ENCODE data around the gene KLK15.
A peak's percentile ranks its signal among the peaks of the same experiment; 100 is the strongest.
"Not testable (repeated sequence)": the region's sequence is repeated elsewhere in the genome, so short reads cannot be mapped to it uniquely, and the experiment has no call there.

The KLK15 gene

GRCh38 chr19:50821622-50822021 lies 11.8 kb downstream of the KLK15 start:
- DNase-seq (ENCODE audit: extremely low read depth in 1 of 2, low read depth in 1 of 2) = no peak

DNA sequence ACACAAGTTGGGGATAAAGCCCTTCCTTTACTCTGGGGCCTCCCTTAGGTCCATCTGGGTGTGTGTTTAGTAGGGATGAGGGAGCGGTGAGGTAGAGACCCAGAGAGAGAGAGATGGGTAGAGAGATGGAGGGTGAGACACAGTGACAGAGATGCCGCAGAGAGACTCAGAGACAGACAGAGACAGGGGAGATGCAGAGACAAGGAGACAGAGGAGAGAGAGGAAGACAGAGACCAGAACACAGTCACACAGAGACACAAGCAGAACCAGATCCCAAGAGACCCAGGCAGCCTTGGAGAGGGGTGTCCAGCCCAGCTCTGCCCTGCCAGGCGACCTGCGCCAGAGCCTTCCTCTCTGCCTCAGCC lies 12.1 kb downstream of the KLK15 start:
- DNase-seq (ENCODE audit: extremely low read depth in 1 of 2, low read depth in 1 of 2) = no peak

GRCh38 chr19:50820549-50821247 lies 12.7 kb downstream of the KLK15 start:
- no peak for DNase-seq (ENCODE audit: extremely low read depth in 1 of 2, low read depth in 1 of 2)

- DNase-seq (ENCODE audit: extremely low read depth in 1 of 2, low read depth in 1 of 2) = no peak
Measured at GRCh38 chr19:50820086-50820485, 13.3 kb downstream of the KLK15 start.

GRCh38 chr19:50819636-50820035 lies 13.7 kb downstream of the KLK15 start:
- DNase-seq (ENCODE audit: extremely low read depth in 1 of 2, low read depth in 1 of 2) = no peak

- no peak for DNase-seq (ENCODE audit: extremely low read depth in 1 of 2, low read depth in 1 of 2)
Measured at GRCh38 chr19:50818859-50819472, 14.4 kb downstream of the KLK15 start.

DNA sequence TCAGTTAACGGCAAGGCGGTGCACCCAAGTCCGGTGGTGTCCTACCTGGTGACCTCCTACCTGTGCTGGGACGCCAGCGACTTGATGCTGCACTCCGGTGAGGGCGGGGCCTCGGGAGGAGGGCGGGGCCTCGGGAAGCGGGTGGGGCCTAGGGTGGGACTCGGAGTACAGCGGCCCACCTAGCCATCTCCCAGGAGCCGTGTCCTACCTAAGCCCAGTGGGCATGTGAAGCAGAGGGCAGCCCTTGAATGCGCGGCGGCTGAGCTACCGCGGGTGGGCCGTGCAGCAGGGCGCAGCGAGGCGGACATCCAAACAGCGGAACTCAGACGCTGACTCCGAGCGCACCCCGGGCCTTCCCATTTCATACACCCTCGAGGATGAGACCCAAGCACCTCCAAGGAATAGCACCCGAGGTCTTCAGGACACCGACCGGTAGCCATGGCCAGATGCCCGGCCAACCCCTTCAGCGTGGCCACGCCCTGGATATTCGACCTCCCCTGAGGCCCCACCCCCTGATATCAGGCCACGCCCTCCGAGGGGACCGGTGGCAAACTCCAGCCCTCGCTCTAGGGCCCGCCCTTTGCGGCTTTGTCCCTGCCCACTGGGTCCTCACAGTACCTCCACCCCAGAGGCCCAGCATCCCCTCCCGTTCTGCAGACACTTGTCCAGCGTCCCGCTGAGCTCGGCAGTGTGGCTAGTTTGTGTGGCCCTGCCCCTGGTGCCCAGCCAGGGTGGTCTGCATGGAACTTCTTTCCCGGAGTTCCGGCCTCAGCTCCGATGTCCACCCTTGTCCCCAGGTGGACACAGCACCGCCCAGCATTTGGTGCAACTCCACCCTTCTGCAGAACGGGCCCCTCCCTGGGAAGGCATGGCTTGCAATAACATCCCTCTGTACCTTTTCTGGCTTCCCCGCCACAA lies 15.2 kb downstream of the KLK15 start:
- DNase-seq (ENCODE audit: extremely low read depth in 1 of 2, low read depth in 1 of 2) = peak in 1 of 2 donors; percentile 61

DNA sequence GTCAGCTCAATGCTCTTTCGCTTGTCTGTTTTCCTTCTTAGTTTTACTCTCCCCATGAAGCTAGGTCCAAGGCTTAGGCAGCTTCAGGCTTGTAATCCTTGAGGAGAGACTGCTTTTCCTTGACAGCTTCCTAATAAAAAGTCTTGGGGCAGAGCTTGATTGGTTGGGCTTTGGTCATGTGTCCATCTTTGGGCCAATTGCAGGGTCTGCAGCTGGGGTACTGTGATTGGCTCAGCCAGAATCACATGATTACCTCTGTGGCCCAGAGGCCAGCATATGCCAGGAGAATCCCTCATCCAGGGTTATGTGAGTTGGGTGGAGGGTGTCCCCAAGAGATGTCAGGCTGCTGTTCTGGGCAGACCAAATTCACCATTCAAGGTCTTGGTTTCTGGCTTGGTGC lies 17.9 kb downstream of the KLK15 start:
- DNase-seq (ENCODE audit: extremely low read depth in 1 of 2, low read depth in 1 of 2) = no peak

DNA sequence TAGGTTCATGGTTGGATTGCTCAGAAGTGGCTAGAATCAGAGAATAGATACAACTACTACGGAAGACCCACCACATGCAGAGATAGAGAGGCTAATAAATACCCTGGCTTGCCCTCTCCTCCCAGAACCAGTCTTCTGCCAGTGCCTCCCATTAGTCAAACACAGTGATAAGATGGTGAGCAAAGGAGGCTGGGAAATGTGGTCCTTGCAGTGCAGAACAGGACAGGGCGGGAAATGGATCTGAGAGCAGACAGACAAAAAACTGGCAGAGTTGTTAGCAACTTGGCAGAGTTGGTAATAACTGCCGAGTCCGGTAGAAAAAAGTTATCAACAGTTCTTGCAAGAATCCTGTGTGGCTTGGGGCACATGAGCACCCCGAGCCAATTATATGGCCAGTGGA lies 18.5 kb downstream of the KLK15 start:
- DNase-seq (ENCODE audit: extremely low read depth in 1 of 2, low read depth in 1 of 2) = no peak

DNA sequence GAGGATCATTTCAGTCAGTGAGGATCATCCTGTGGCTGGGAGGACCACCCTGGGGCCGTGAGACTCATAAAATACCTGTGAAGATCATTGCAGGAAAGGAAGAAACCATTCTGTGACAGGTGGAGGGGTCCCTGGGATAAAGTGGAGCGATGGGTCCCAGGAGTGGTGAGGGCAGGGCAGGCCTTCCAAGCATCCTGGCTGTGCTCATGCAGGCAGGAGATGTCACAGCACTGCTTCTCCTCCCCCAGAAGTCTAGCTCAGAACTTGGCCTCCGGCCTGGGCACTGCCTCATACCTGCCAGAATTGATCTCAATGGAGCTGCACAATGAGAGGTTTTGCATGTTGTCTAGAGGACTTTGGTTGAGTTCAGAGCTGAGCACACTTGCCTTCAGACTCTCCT lies 20.9 kb downstream of the KLK15 start:
- DNase-seq (ENCODE audit: extremely low read depth in 1 of 2, low read depth in 1 of 2) = no peak

DNA sequence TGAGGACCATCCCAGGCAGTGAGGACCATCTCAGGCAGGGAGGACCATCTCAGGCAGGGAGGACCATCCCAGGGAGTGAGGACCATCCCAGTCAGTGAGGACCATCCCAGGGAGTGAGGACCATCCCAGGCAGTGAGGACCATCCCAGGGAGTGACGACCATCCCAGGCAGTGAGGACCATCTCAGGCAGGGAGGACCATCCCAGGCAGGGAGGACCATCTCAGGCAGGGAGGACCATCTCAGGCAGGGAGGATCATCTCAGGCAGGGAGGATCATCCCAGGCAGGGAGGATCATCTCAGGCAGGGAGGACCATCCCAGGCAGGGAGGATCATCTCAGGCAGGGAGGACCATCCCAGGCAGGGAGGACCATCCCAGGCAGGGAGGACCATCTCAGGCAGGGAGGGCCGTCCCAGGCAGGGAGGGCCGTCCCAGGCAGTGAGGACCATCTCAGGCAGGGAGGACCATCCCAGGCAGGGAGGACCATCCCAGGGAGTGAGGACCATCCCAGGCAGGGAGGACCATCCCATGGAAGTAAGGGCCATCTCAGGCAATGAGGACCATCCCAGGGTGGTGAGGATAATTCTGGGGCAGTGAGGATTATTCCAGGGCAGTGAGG lies 21.6 kb downstream of the KLK15 start:
- DNase-seq (ENCODE audit: extremely low read depth in 1 of 2, low read depth in 1 of 2) = not testable (repeated sequence)

- no peak for DNase-seq (ENCODE audit: extremely low read depth in 1 of 2, low read depth in 1 of 2)
Measured at GRCh38 chr19:50808856-50809255, 24.5 kb downstream of the KLK15 start.

GRCh38 chr19:50804420-50805272 lies 28.7 kb downstream of the KLK15 start:
- peak; percentile 97 to 98 for DNase-seq (ENCODE audit: extremely low read depth in 1 of 2, low read depth in 1 of 2)

GRCh38 chr19:50803633-50804419 lies 29.5 kb downstream of the KLK15 start:
- DNase-seq (ENCODE audit: extremely low read depth in 1 of 2, low read depth in 1 of 2) = no peak

DNA sequence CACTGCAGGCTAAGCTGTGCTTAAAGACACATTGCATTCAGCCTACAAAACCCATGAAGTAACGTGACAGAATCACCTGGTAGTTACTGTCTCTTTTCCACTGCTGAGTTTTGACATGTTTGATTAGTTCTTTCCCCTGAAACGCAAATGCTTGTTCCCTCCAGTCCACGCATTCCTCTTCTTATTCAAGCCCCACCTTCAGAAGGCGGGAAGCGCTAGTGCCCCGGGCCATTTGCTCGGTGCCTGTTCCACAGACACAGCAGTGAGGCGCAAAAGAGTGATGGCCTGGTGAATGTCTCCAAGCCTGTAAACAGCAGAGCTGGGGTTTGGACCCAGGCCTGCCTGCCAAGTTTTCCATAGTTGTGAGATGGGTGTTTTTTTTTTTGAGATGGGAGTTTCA lies 32.3 kb downstream of the KLK15 start:
- no peak for DNase-seq (ENCODE audit: extremely low read depth in 1 of 2, low read depth in 1 of 2)

GRCh38 chr19:50799547-50799851 lies 33.9 kb downstream of the KLK15 start:
- DNase-seq (ENCODE audit: extremely low read depth in 1 of 2, low read depth in 1 of 2) = no peak

DNA sequence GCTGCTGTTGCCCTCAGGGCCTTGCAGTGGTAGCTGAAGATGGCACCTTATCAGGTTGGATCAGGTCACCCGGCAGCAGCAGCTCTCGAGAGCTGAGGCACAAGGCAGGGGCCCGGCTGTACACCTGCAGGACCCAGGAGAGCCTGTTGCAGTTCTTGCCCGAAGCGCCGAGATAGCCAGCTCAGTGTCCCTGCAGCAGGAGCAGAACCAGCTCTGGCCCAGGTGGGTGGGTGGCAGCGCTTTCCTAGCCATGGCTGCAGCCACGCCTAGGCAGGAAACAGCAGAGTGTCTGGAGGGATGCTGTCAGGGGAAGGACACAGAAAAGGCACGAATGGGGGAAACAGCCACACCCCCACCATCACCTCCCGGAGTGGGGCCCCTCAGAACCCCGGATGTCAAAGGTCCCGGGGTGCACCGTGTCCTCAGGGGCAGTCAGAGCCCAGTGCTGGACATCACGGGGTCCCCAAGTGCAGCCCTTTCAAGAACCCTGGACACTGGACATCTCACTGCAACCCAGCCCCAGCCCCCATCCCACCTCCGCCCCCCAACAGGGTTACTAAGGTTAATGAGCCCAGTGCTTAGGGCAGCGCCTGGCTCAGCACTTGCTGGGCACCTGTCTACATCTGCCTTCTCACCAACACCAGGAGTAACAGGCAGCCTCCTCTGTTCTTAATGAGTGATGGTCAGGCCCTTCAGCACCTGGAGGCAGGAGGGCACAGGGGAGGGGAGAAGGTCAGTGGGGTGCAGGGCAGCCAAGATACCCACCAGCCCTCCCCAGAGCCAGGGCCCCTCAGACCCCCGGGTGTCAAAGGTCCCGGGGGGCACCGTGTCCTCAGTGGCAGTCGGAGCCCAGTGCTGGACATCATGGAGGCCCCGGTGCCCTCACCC lies 34.5 kb downstream of the KLK15 start:
- DNase-seq (ENCODE audit: extremely low read depth in 1 of 2, low read depth in 1 of 2) = no peak

GRCh38 chr19:50797781-50798658 lies 35.4 kb downstream of the KLK15 start:
- no peak for DNase-seq (ENCODE audit: extremely low read depth in 1 of 2, low read depth in 1 of 2)

All from stimulated activated CD8-positive, alpha-beta memory T cell treated with anti-CD3 and anti-CD28 coated beads, Interleukin-7, amount 100 ng/mL, for 48 hours (primary cell).